Right hindlimb (tissue), 1 donor: ENCODE measurements around the gene RUNX1.

Experiments
- DNase-seq: peaks from one replicate; pipeline ENCODE4 v3.0.0-alpha.2; 2018

The RUNX1 gene

GRCh38 chr21:34944015-34944755 lies 104.9 kb downstream of the RUNX1 start:
- no peak for DNase-seq

GRCh38 chr21:34942911-34943310 lies 106.2 kb downstream of the RUNX1 start:
- DNase-seq, result no peak

- no peak for DNase-seq
Measured at GRCh38 chr21:34941162-34941561, 107.9 kb downstream of the RUNX1 start.

- no peak for DNase-seq
Measured at GRCh38 chr21:34939673-34940331, 109.3 kb downstream of the RUNX1 start.

GRCh38 chr21:34938089-34938764 lies 110.9 kb downstream of the RUNX1 start:
- no peak for DNase-seq

GRCh38 chr21:34936883-34937563 lies 112.1 kb downstream of the RUNX1 start:
- DNase-seq, result no peak

- no peak for DNase-seq
Measured at GRCh38 chr21:34936371-34936789, 112.7 kb downstream of the RUNX1 start.

GRCh38 chr21:34935898-34936297 lies 113.2 kb downstream of the RUNX1 start:
- no peak for DNase-seq

GRCh38 chr21:34935452-34935851 lies 113.7 kb downstream of the RUNX1 start:
- no peak for DNase-seq

GRCh38 chr21:34934350-34934749 lies 114.8 kb downstream of the RUNX1 start:
- no peak for DNase-seq

- DNase-seq, result no peak
Measured at GRCh38 chr21:34933609-34934335, 115.3 kb downstream of the RUNX1 start.

- DNase-seq, result no peak
Measured at GRCh38 chr21:34932233-34932632, 116.9 kb downstream of the RUNX1 start.

- DNase-seq, result no peak
Measured at GRCh38 chr21:34930971-34931370, 118.1 kb downstream of the RUNX1 start.

- no peak for DNase-seq
Measured at GRCh38 chr21:34928637-34929036, 120.5 kb downstream of the RUNX1 start.

GRCh38 chr21:34927992-34928391 lies 121.1 kb downstream of the RUNX1 start:
- no peak for DNase-seq

GRCh38 chr21:34926803-34927467 lies 122.2 kb downstream of the RUNX1 start:
- peak; percentile 27 for DNase-seq

- DNase-seq, result no peak
Measured at GRCh38 chr21:34925597-34925996, 123.5 kb downstream of the RUNX1 start.

- no peak for DNase-seq
Measured at GRCh38 chr21:34924771-34925419, 124.2 kb downstream of the RUNX1 start.

- no peak for DNase-seq
Measured at GRCh38 chr21:34924194-34924593, 124.9 kb downstream of the RUNX1 start.

- DNase-seq, result no peak
Measured at GRCh38 chr21:34923626-34924025, 125.5 kb downstream of the RUNX1 start.

- DNase-seq, result no peak
Measured at GRCh38 chr21:34923202-34923601, 125.9 kb downstream of the RUNX1 start.

- no peak for DNase-seq
Measured at GRCh38 chr21:34922479-34922878, 126.6 kb downstream of the RUNX1 start.
